Upper lobe of left lung (tissue), 4 donors: ENCODE measurements around the gene TBC1D1.

ENCODE experiments used
- POLR2A ChIP-seq, 4 donors: fragments of 450-650 bp; IDR thresholded peaks; one replicate each; pipeline ENCODE4 v1.5.1; 2016 to 2017; ENCODE audit warnings: antibody characterized with exemption in 4 of 4, mild to moderate bottlenecking in 2 of 4
- TF ChIP-seq, protein P1 (sequence below), 6 experiments: fragments of 450-650 bp in 4 of 6; fragments of 200-600 bp in 2 of 6; sonication (generic) in 2 of 6; IDR thresholded peaks; one replicate each; pipeline ENCODE4 v1.5.1; 2016 to 2019; ENCODE audit warnings: antibody characterized with exemption in 6 of 6

DNA sequence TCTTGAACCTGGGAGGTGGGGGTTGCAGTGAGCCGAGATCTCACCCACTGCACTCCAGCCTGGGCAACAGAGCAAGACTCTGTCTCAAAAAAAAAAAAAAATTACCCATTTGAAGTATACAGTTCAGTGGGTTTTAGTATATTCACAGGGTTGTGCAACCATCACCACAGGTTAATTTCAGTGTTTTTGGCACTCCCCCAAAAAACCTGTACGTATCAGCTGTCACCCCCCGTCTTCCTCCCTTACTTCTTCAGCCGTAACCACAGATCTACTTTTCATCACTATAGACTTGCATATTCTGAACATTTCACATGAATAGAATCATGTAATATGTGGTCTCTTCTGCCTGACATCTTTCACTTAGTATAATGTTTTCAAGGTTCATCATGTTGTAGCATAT, 57.7 kb downstream of the TBC1D1 start:
- TF ChIP-seq, protein P1, sequence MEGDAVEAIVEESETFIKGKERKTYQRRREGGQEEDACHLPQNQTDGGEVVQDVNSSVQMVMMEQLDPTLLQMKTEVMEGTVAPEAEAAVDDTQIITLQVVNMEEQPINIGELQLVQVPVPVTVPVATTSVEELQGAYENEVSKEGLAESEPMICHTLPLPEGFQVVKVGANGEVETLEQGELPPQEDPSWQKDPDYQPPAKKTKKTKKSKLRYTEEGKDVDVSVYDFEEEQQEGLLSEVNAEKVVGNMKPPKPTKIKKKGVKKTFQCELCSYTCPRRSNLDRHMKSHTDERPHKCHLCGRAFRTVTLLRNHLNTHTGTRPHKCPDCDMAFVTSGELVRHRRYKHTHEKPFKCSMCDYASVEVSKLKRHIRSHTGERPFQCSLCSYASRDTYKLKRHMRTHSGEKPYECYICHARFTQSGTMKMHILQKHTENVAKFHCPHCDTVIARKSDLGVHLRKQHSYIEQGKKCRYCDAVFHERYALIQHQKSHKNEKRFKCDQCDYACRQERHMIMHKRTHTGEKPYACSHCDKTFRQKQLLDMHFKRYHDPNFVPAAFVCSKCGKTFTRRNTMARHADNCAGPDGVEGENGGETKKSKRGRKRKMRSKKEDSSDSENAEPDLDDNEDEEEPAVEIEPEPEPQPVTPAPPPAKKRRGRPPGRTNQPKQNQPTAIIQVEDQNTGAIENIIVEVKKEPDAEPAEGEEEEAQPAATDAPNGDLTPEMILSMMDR (IDR thresholded peaks at IDR 0.05): no peak
- TF ChIP-seq POLR2A (IDR thresholded peaks at IDR 0.05): no peak
